GM19467 (cell line): Measurements from ENCODE around the gene CCL11.

Experiments
- ATAC-seq: cut with Tn5 transposase; IDR thresholded peaks from one replicate; pipeline ENCODE4 v1.9.1; 2021; ENCODE audit warnings: mild to moderate bottlenecking, moderate library complexity; ENCODE audit not compliant: unreplicated experiment

The CCL11 gene

GRCh38 chr17:34255841-34256240, 29.7 kb upstream of the CCL11 start:
- ATAC-seq = no peak

GRCh38 chr17:34257299-34257985, 28.1 kb upstream of the CCL11 start:
- no peak for ATAC-seq

- no peak for ATAC-seq
Measured at GRCh38 chr17:34257986-34258326, 27.6 kb upstream of the CCL11 start.

- ATAC-seq = no peak
Measured at GRCh38 chr17:34259146-34259545, 26.4 kb upstream of the CCL11 start.

GRCh38 chr17:34260861-34261260, 24.7 kb upstream of the CCL11 start:
- ATAC-seq = no peak

GRCh38 chr17:34261568-34262337, 23.8 kb upstream of the CCL11 start:
- ATAC-seq = no peak

- no peak for ATAC-seq
Measured at GRCh38 chr17:34265711-34266110, 19.8 kb upstream of the CCL11 start.

GRCh38 chr17:34269969-34270368, 15.6 kb upstream of the CCL11 start, which contains the start of gene CCL7:
CCL7 (plus strand) TSS chr17:34270221; CDS start chr17:34270291, 70 bp downstream.
- ATAC-seq = no peak

- no peak for ATAC-seq
Measured at GRCh38 chr17:34275881-34276280, 9.7 kb upstream of the CCL11 start.

- ATAC-seq = no peak
Measured at GRCh38 chr17:34276826-34277225, 8.7 kb upstream of the CCL11 start.

- no peak for ATAC-seq
Measured at GRCh38 chr17:34283571-34283970, 2.0 kb upstream of the CCL11 start.

- no peak for ATAC-seq
Measured at GRCh38 chr17:34287875-34288274, 2.3 kb downstream of the CCL11 start.

GRCh38 chr17:34290586-34290985, 5.0 kb downstream of the CCL11 start:
- no peak for ATAC-seq

GRCh38 chr17:34291721-34292348, 6.3 kb downstream of the CCL11 start:
- ATAC-seq = no peak

- no peak for ATAC-seq
Measured at GRCh38 chr17:34299027-34299426, 13.5 kb downstream of the CCL11 start.

- no peak for ATAC-seq
Measured at GRCh38 chr17:34299956-34300577, 14.5 kb downstream of the CCL11 start.

- no peak for ATAC-seq
Measured at GRCh38 chr17:34300652-34301370, 15.3 kb downstream of the CCL11 start.

- no peak for ATAC-seq
Measured at GRCh38 chr17:34301986-34302385, 16.4 kb downstream of the CCL11 start.

GRCh38 chr17:34302636-34303035, 17.1 kb downstream of the CCL11 start:
- ATAC-seq = no peak

GRCh38 chr17:34303606-34304005, 18.1 kb downstream of the CCL11 start:
- ATAC-seq = no peak

- no peak for ATAC-seq
Measured at GRCh38 chr17:34305061-34305460, 19.5 kb downstream of the CCL11 start.
